Vagina (tissue), 2 donors: ENCODE measurements around the gene C3.

Experiments used
- CTCF ChIP-seq, 3 experiments: fragments of 450-650 bp in 2 of 3; fragments of 200-600 bp in 1 of 3; sonication (generic) in 1 of 3; IDR thresholded peaks; one replicate each; pipeline ENCODE4 v1.5.1; 2017 to 2019; ENCODE audit warnings: antibody characterized with exemption in 3 of 3, mild to moderate bottlenecking in 2 of 3, moderate library complexity in 2 of 3
- POLR2A ChIP-seq, 2 donors: fragments of 450-650 bp; IDR thresholded peaks; one replicate each; pipeline ENCODE4 v1.6.1; 2017; ENCODE audit warnings: antibody characterized with exemption in 2 of 2, mild to moderate bottlenecking in 2 of 2, moderate library complexity in 2 of 2
- POLR2AphosphoS5 ChIP-seq, 2 donors: sonication (generic); formaldehyde crosslinking; IDR thresholded peaks; one replicate each; pipeline ENCODE4 v1.9.0; 2017; ENCODE audit warnings: antibody characterized with exemption in 2 of 2, mild to moderate bottlenecking in 2 of 2, low read depth in 1 of 2; ENCODE audit not compliant: insufficient read depth in 1 of 2

- no peak for TF ChIP-seq CTCF (IDR thresholded peaks at IDR 0.05)
- no peak for TF ChIP-seq POLR2A (IDR thresholded peaks at IDR 0.05)
- no peak for TF ChIP-seq POLR2AphosphoS5 (IDR thresholded peaks at IDR 0.05; ENCODE audit: insufficient read depth in 1 of 2, low read depth in 1 of 2)
These were observed 47.9 kb upstream of the C3 start for GRCh38 chr19:6768236-6768785.
